Non-pigmented ciliary epithelial cell (primary cell): ENCODE measurements around the gene KCP.
"Not testable (repeated sequence)": the region's sequence is repeated elsewhere in the genome, so short reads cannot be mapped to it uniquely, and the experiment has no call there.

Source experiments
- DNase-seq: peaks from one replicate; pipeline ENCODE4 v3.0.0-alpha.2; 2010; ENCODE audit warnings: low read depth

KCP gene

GRCh38 chr7:128910569-128910945 is at the start of gene KCP:
KCP (minus strand) TSS chr7:128910709; CDS start chr7:128910676, 33 bp downstream.
- no peak for DNase-seq

- no peak for DNase-seq
Observed at GRCh38 chr7:128959296-128959695, 48.8 kb upstream of the KCP start.

GRCh38 chr7:128955981-128956380 is 45.5 kb upstream of the KCP start:
- no peak for DNase-seq

GRCh38 chr7:128954830-128955802 is 44.6 kb upstream of the KCP start:
- peak; percentile 30 for DNase-seq

- DNase-seq: no peak
Observed at GRCh38 chr7:128954150-128954549, 43.6 kb upstream of the KCP start.

GRCh38 chr7:128951296-128951695 is 40.8 kb upstream of the KCP start:
- DNase-seq: no peak

GRCh38 chr7:128948976-128949760 is 38.7 kb upstream of the KCP start:
- DNase-seq: no peak

- no peak for DNase-seq
Observed at GRCh38 chr7:128948312-128948973, 37.9 kb upstream of the KCP start.

- DNase-seq: no peak
Observed at GRCh38 chr7:128947854-128948253, 37.3 kb upstream of the KCP start.

GRCh38 chr7:128946936-128947830 is 36.7 kb upstream of the KCP start:
- no peak for DNase-seq

- no peak for DNase-seq
Observed at GRCh38 chr7:128945668-128946366, 35.3 kb upstream of the KCP start.

- DNase-seq: no peak
Observed at GRCh38 chr7:128944487-128945236, 34.2 kb upstream of the KCP start.

GRCh38 chr7:128943251-128943650 is 32.7 kb upstream of the KCP start:
- DNase-seq: not testable (repeated sequence)

- DNase-seq: no peak
Observed at GRCh38 chr7:128941946-128942526, 31.5 kb upstream of the KCP start.

GRCh38 chr7:128941323-128941890 is 30.9 kb upstream of the KCP start:
- DNase-seq: no peak

GRCh38 chr7:128940494-128941322 is 30.2 kb upstream of the KCP start:
- no peak for DNase-seq

GRCh38 chr7:128939861-128940410 is 29.4 kb upstream of the KCP start:
- DNase-seq: no peak
